SK-N-SH (cell line): ENCODE measurements around the gene OLR1.

ENCODE experiments used
- CHD2 ChIP-seq: fragments of 150-350 bp; IDR thresholded peaks from 2 replicates; pipeline ENCODE4 v1.6.1; 2018; ENCODE audit warnings: low read length; ENCODE audit not compliant: partially characterized antibody
- JUND ChIP-seq: IDR thresholded peaks from 2 replicates; pipeline ENCODE4 v1.4.0; 2012
- POLR2AphosphoS5 ChIP-seq: IDR thresholded peaks from 2 replicates; pipeline ENCODE4 v1.6.1; 2012; ENCODE audit warnings: low read depth, low read length
- TAF1 ChIP-seq: IDR thresholded peaks from 2 replicates; pipeline ENCODE4 v1.6.1; 2012; ENCODE audit warnings: low read depth, mild to moderate bottlenecking, low read length, moderate library complexity, borderline replicate concordance
- TF ChIP-seq, protein P1 (sequence below): fragments of 200-600 bp; sonication (generic); IDR thresholded peaks from 2 replicates; pipeline ENCODE4 v1.6.1; 2017; ENCODE audit warnings: antibody characterized with exemption, mild to moderate bottlenecking, moderate library complexity

GRCh38 chr12:10113920-10114319, 58.0 kb downstream of the OLR1 start:
- TF ChIP-seq POLR2AphosphoS5 (no peak), JUND (no peak), TAF1 (no peak), CHD2 (no peak)
- TF ChIP-seq, protein P1, sequence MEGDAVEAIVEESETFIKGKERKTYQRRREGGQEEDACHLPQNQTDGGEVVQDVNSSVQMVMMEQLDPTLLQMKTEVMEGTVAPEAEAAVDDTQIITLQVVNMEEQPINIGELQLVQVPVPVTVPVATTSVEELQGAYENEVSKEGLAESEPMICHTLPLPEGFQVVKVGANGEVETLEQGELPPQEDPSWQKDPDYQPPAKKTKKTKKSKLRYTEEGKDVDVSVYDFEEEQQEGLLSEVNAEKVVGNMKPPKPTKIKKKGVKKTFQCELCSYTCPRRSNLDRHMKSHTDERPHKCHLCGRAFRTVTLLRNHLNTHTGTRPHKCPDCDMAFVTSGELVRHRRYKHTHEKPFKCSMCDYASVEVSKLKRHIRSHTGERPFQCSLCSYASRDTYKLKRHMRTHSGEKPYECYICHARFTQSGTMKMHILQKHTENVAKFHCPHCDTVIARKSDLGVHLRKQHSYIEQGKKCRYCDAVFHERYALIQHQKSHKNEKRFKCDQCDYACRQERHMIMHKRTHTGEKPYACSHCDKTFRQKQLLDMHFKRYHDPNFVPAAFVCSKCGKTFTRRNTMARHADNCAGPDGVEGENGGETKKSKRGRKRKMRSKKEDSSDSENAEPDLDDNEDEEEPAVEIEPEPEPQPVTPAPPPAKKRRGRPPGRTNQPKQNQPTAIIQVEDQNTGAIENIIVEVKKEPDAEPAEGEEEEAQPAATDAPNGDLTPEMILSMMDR: no peak
